Measurements from ENCODE around the gene HOOK2.

DNA sequence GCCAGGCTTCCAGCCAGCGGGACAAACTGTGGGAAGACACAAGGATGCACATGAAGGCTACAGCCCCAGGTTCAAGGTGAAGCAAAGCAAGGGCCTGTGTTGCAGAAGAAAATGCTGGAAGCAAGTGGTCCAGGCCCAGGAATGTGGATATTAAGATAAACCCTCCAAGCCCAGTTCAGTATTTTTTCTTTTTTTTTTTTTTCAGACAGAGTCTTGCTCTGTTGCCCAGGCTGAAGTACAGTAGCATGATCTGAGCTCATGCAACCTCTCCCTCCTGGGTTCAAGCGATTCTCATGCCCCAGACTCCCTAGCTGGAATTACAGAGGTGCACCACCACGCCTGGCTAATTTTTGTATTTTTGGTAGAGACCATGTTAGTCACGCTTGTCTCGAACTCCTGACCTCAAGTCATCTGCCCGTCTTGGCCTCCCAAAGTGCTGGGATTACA, 21.8 kb upstream of the HOOK2 start:
- TF ChIP-seq POLR2A (IDR thresholded peaks at IDR 0.05): no peak
- TF ChIP-seq, protein P1, sequence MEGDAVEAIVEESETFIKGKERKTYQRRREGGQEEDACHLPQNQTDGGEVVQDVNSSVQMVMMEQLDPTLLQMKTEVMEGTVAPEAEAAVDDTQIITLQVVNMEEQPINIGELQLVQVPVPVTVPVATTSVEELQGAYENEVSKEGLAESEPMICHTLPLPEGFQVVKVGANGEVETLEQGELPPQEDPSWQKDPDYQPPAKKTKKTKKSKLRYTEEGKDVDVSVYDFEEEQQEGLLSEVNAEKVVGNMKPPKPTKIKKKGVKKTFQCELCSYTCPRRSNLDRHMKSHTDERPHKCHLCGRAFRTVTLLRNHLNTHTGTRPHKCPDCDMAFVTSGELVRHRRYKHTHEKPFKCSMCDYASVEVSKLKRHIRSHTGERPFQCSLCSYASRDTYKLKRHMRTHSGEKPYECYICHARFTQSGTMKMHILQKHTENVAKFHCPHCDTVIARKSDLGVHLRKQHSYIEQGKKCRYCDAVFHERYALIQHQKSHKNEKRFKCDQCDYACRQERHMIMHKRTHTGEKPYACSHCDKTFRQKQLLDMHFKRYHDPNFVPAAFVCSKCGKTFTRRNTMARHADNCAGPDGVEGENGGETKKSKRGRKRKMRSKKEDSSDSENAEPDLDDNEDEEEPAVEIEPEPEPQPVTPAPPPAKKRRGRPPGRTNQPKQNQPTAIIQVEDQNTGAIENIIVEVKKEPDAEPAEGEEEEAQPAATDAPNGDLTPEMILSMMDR (IDR thresholded peaks at IDR 0.05): no peak
